NCI-H446 treated with DMSO at 0.1 percent for 48 hours (cell line): ENCODE measurements around the gene CADPS.

Source experiments
- DNase-seq: peaks from one replicate; lab custom pipeline; 2025; lab: John Stamatoyannopoulos, UW

The CADPS gene

GRCh38 chr3:62873761-62874710, 1.2 kb downstream of the CADPS start:
- DNase-seq, result peak; percentile 17

- no peak for DNase-seq
Measured at GRCh38 chr3:62873451-62873760, 1.8 kb downstream of the CADPS start.

GRCh38 chr3:62872318-62872717, 2.9 kb downstream of the CADPS start:
- DNase-seq, result no peak

GRCh38 chr3:62870321-62870720, 4.9 kb downstream of the CADPS start:
- DNase-seq, result no peak

- no peak for DNase-seq
Measured at GRCh38 chr3:62863648-62864047, 11.6 kb downstream of the CADPS start.

GRCh38 chr3:62859203-62859791, 15.9 kb downstream of the CADPS start:
- no peak for DNase-seq

- no peak for DNase-seq
Measured at GRCh38 chr3:62845996-62846395, 29.2 kb downstream of the CADPS start.

GRCh38 chr3:62843508-62843907, 31.7 kb downstream of the CADPS start:
- no peak for DNase-seq

GRCh38 chr3:62839748-62840147, 35.5 kb downstream of the CADPS start:
- peak; percentile 23 for DNase-seq

- DNase-seq, result no peak
Measured at GRCh38 chr3:62837145-62837787, 38.0 kb downstream of the CADPS start.

- DNase-seq, result no peak
Measured at GRCh38 chr3:62835554-62836236, 39.5 kb downstream of the CADPS start.

- DNase-seq, result no peak
Measured at GRCh38 chr3:62833538-62833937, 41.7 kb downstream of the CADPS start.

GRCh38 chr3:62832553-62832952, 42.7 kb downstream of the CADPS start:
- no peak for DNase-seq

- DNase-seq, result no peak
Measured at GRCh38 chr3:62830727-62831322, 44.4 kb downstream of the CADPS start.

- DNase-seq, result no peak
Measured at GRCh38 chr3:62827550-62827949, 47.7 kb downstream of the CADPS start.

GRCh38 chr3:62824965-62825592, 50.1 kb downstream of the CADPS start:
- no peak for DNase-seq

- DNase-seq, result no peak
Measured at GRCh38 chr3:62823461-62824050, 51.7 kb downstream of the CADPS start.

GRCh38 chr3:62822905-62823304, 52.3 kb downstream of the CADPS start:
- DNase-seq, result no peak

- no peak for DNase-seq
Measured at GRCh38 chr3:62818347-62818746, 56.9 kb downstream of the CADPS start.

- no peak for DNase-seq
Measured at GRCh38 chr3:62817678-62818077, 57.5 kb downstream of the CADPS start.

- no peak for DNase-seq
Measured at GRCh38 chr3:62815981-62816380, 59.2 kb downstream of the CADPS start.
